Measurements from ENCODE around the gene PRKACA.

DNA sequence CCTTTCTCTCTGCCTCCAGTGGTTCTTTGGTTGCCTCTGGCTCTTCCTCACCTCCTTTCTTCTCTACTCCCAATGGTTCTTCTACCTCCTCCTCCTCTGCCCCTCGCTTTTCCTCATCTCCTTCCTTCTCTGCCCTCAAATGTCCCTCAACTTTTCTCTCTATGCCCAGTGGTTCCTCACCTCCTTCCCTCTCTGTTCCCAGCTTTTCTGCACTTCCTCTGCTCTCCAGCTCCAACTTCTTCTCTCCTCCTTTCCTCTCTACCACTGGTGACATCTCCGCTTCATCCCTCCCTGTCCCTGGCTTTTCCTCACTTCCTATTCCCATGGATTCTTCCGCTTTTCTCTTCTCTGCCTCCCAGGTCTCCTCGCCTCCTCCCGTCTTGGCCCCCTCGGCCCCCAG lies 63.5 kb downstream of the PRKACA start:
- TF ChIP-seq, protein P1, sequence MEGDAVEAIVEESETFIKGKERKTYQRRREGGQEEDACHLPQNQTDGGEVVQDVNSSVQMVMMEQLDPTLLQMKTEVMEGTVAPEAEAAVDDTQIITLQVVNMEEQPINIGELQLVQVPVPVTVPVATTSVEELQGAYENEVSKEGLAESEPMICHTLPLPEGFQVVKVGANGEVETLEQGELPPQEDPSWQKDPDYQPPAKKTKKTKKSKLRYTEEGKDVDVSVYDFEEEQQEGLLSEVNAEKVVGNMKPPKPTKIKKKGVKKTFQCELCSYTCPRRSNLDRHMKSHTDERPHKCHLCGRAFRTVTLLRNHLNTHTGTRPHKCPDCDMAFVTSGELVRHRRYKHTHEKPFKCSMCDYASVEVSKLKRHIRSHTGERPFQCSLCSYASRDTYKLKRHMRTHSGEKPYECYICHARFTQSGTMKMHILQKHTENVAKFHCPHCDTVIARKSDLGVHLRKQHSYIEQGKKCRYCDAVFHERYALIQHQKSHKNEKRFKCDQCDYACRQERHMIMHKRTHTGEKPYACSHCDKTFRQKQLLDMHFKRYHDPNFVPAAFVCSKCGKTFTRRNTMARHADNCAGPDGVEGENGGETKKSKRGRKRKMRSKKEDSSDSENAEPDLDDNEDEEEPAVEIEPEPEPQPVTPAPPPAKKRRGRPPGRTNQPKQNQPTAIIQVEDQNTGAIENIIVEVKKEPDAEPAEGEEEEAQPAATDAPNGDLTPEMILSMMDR (IDR thresholded peaks at IDR 0.05; ENCODE audit: low read depth, low read length), result no peak
- TF ChIP-seq POLR2A (IDR thresholded peaks at IDR 0.05; ENCODE audit: extremely low read depth, insufficient read length), result no peak

Data from NB4 (cell line).